Ishikawa (cell line): ENCODE data around the gene HSPBP1.

Experiments
- CEBPB ChIP-seq: IDR thresholded peaks from 2 replicates; pipeline ENCODE4 v1.6.1; 2012
- CREB1 ChIP-seq: IDR thresholded peaks from 2 replicates; pipeline ENCODE4 v1.6.1; 2012; ENCODE audit warnings: low read depth
- EGR1 ChIP-seq: IDR thresholded peaks from 2 replicates; pipeline ENCODE4 v1.6.1; 2012
- EP300 ChIP-seq: IDR thresholded peaks from 2 replicates; pipeline ENCODE4 v1.6.1; 2012; ENCODE audit warnings: borderline replicate concordance
- FOXM1 ChIP-seq: IDR thresholded peaks from 2 replicates; pipeline ENCODE4 v1.6.1; 2012; ENCODE audit warnings: low read depth, borderline replicate concordance
- MAX ChIP-seq: IDR thresholded peaks from 2 replicates; pipeline ENCODE4 v1.6.1; 2012
- NFIC ChIP-seq: IDR thresholded peaks from 2 replicates; pipeline ENCODE4 v1.6.1; 2012
- RAD21 ChIP-seq: IDR thresholded peaks from 2 replicates; pipeline ENCODE4 v1.6.1; 2012; ENCODE audit warnings: low read depth
- TAF1 ChIP-seq: IDR thresholded peaks from 2 replicates; pipeline ENCODE4 v1.6.1; 2012; ENCODE audit warnings: low read depth, mild to moderate bottlenecking
- TCF12 ChIP-seq: IDR thresholded peaks from 2 replicates; pipeline ENCODE4 v1.6.1; 2012; ENCODE audit warnings: low read depth
- TEAD4 ChIP-seq: IDR thresholded peaks from 2 replicates; pipeline ENCODE4 v1.6.1; 2012
- USF1 ChIP-seq: IDR thresholded peaks from 2 replicates; pipeline ENCODE4 v1.6.1; 2012
- YY1 ChIP-seq: IDR thresholded peaks from 2 replicates; pipeline ENCODE4 v1.6.1; 2012; ENCODE audit warnings: low read depth
- ZBTB7A ChIP-seq: IDR thresholded peaks from 2 replicates; pipeline ENCODE4 v1.6.1; 2012; ENCODE audit warnings: low read depth
- TF ChIP-seq, protein P1 (sequence below): IDR thresholded peaks from 2 replicates; pipeline ENCODE4 v1.6.1; 2012; ENCODE audit warnings: low read depth, mild to moderate bottlenecking

HSPBP1 gene

GRCh38 chr19:55253842-55254624, 25.9 kb downstream of the HSPBP1 start:
- TF ChIP-seq FOXM1 (no peak), YY1 (no peak), RAD21 (no peak), ZBTB7A (no peak), USF1 (no peak), TCF12 (no peak), CEBPB (no peak)

- TF ChIP-seq FOXM1 (no peak), CREB1 (no peak), TAF1 (no peak), YY1 (no peak), TEAD4 (no peak)
- TF ChIP-seq, protein P1, sequence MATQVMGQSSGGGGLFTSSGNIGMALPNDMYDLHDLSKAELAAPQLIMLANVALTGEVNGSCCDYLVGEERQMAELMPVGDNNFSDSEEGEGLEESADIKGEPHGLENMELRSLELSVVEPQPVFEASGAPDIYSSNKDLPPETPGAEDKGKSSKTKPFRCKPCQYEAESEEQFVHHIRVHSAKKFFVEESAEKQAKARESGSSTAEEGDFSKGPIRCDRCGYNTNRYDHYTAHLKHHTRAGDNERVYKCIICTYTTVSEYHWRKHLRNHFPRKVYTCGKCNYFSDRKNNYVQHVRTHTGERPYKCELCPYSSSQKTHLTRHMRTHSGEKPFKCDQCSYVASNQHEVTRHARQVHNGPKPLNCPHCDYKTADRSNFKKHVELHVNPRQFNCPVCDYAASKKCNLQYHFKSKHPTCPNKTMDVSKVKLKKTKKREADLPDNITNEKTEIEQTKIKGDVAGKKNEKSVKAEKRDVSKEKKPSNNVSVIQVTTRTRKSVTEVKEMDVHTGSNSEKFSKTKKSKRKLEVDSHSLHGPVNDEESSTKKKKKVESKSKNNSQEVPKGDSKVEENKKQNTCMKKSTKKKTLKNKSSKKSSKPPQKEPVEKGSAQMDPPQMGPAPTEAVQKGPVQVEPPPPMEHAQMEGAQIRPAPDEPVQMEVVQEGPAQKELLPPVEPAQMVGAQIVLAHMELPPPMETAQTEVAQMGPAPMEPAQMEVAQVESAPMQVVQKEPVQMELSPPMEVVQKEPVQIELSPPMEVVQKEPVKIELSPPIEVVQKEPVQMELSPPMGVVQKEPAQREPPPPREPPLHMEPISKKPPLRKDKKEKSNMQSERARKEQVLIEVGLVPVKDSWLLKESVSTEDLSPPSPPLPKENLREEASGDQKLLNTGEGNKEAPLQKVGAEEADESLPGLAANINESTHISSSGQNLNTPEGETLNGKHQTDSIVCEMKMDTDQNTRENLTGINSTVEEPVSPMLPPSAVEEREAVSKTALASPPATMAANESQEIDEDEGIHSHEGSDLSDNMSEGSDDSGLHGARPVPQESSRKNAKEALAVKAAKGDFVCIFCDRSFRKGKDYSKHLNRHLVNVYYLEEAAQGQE, result no peak
Measured at GRCh38 chr19:55252760-55253663, 26.9 kb downstream of the HSPBP1 start.

- TF ChIP-seq CREB1 (no peak), EGR1 (no peak), NFIC (no peak), CEBPB (no peak), YY1 (no peak), TEAD4 (no peak), MAX (no peak), FOXM1 (no peak)
Measured at GRCh38 chr19:55251341-55252081, 28.4 kb downstream of the HSPBP1 start.

GRCh38 chr19:55250262-55251036, 29.5 kb downstream of the HSPBP1 start:
- no peak for TF ChIP-seq YY1
- no peak for TF ChIP-seq CREB1
- no peak for TF ChIP-seq RAD21

- TF ChIP-seq USF1 (no peak), CEBPB (no peak), CREB1 (no peak), NFIC (no peak), RAD21 (no peak), EP300 (no peak), TAF1 (no peak), MAX (no peak), EGR1 (no peak), YY1 (no peak), FOXM1 (no peak), TEAD4 (no peak), TCF12 (no peak), ZBTB7A (no peak)
- TF ChIP-seq, protein P1, result no peak
Measured at GRCh38 chr19:55249841-55250240, 30.1 kb downstream of the HSPBP1 start.
